Brain microvascular endothelial cell (primary cell): Measurements from ENCODE around the gene COLEC11.

Source experiments
- DNase-seq: peaks from one replicate; pipeline ENCODE4 v3.0.0-alpha.2; 2020
- H3K27ac ChIP-seq: fragments of 250-450 bp; sonication (Bioruptor Pico); 2 replicates; pipeline ENCODE4 v1.5.1; 2020; ENCODE audit warnings: mild to moderate bottlenecking, moderate library complexity
- H3K27me3 ChIP-seq: fragments of 250-450 bp; sonication (Bioruptor Pico); replicated peaks from 2 replicates; pipeline ENCODE4 v1.5.1; 2020; ENCODE audit warnings: mild to moderate bottlenecking
- H3K36me3 ChIP-seq: fragments of 250-450 bp; sonication (Bioruptor Pico); replicated peaks from 2 replicates; pipeline ENCODE4 v1.5.1; 2020; ENCODE audit warnings: mild to moderate bottlenecking
- H3K4me3 ChIP-seq: 2 replicates; pipeline ENCODE4 v1.5.1; 2011; ENCODE audit warnings: low read depth, mild to moderate bottlenecking, control low read depth, low read length, moderate library complexity
- in situ Hi-C: cut with HindIII; loops from 2 replicates; pipeline ENCODE4 v1.10.0; 2017; ENCODE audit warnings: low sequenced_read_pairs, low pct_ligation_motif_present
- TF ChIP-seq, protein P1 (sequence below): IDR thresholded peaks from 2 replicates; pipeline ENCODE4 v1.5.1; 2011; ENCODE audit warnings: low read depth, mild to moderate bottlenecking, moderate library complexity, low read length, control low read depth, inconsistent platforms; ENCODE audit errors: missing control alignments

The COLEC11 gene

DNA sequence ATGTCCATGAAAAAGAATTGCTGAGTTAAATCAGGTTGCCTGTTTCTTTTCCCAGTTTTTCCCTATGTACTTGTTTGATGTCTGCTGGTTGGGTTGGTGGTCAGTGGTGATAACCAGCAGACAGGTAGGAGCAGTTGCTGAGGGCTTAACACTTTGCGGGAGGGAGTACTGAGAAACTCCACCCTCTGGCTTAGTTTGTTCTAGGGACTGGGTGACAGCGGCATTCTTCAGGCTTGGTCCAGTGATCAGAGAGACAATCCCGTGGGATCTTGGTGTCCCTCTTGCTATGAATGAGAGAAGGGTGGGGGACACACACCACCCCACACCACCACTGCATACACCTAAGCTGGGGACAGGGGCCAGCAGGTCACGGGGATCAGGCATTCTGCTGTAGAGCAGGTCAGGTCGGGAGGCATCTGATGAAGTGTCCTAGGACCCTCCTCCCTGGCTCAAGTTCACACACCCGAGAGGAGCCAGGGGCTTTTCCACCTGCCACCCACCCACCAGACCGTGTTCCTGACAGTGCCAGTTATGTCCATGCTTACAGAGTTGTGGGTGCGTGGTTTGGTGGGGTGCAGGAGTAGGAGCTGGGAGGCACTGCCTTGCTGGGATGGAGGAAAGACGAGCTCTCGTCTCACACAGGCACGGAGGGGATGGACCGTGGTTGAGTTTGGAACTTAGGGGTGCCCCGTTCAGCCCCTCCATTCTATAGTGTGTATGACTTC lies 41.8 kb downstream of the COLEC11 start:
- no peak overlapping the region for H3K4me3 ChIP-seq

DNA sequence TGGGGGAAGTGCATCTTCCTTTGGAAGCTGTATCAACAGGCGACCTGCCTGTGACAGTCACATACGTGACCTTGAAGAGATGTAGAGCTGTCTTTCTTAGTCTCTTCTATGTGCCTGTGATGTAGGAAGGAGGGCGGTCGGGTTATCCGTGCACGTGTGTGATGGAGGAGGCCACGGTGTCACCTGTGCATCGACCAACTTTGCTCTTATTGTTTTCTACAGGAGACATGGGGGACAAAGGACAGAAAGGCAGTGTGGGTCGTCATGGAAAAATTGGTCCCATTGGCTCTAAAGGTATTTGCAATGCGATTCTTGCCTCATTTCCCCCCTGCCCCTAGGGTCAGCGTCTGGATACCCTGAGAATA lies 42.4 kb downstream of the COLEC11 start:
- H3K4me3 ChIP-seq = no peak overlapping the region
- in situ Hi-C loops = no loop called here
- no peaks in the 10 kb centered on the region for H3K27me3 ChIP-seq
- H3K36me3 ChIP-seq = no peaks in the 10 kb centered on the region
- H3K27ac ChIP-seq = no peak overlapping the region
- no peak for DNase-seq
- TF ChIP-seq, protein P1, sequence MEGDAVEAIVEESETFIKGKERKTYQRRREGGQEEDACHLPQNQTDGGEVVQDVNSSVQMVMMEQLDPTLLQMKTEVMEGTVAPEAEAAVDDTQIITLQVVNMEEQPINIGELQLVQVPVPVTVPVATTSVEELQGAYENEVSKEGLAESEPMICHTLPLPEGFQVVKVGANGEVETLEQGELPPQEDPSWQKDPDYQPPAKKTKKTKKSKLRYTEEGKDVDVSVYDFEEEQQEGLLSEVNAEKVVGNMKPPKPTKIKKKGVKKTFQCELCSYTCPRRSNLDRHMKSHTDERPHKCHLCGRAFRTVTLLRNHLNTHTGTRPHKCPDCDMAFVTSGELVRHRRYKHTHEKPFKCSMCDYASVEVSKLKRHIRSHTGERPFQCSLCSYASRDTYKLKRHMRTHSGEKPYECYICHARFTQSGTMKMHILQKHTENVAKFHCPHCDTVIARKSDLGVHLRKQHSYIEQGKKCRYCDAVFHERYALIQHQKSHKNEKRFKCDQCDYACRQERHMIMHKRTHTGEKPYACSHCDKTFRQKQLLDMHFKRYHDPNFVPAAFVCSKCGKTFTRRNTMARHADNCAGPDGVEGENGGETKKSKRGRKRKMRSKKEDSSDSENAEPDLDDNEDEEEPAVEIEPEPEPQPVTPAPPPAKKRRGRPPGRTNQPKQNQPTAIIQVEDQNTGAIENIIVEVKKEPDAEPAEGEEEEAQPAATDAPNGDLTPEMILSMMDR = no peak

More for the DNA sequence above, 41.8 kb downstream of the COLEC11 start:
- H3K27ac ChIP-seq = no peak overlapping the region
- in situ Hi-C loops = no loop called here
- no peaks in the 10 kb centered on the region for H3K27me3 ChIP-seq
- TF ChIP-seq, protein P1 = no peak
- DNase-seq = no peak
- H3K36me3 ChIP-seq = no peaks in the 10 kb centered on the region

DNA sequence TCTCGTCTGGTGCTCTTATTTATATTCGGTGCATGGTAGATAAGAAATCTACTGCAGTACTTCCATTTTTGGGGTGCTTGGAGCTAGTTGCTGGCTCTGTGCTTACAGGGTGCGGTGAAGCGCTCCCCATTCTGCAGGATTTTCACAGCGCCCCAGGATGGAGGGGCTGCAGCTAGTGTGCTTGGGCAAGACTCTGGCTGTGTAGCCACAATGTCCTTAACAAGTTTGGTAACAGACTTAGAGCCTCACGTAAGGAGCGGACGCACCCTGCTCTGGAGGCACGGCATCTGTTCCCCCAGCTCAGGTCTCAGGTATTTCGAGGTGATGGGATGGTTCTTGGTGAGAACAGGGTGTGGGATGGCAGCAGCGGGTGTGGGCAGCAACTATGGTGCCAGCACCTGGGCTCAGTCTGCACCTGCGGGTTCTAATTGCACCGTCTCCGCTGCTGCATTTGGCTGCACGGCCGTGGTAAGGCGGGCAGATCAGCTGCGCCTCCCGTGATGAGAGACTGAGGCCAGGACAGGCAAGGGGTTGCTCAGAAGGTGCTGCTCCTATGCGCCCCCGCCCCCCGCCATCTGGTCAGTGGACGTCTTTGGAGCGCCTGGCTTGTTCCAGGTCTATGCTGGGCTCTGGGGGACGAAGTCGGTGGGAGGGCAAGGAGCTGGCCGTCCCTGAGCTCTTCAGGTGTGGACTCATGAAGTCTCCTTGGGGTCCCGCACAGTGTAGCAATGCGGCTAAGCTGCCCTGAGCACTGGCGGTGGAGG lies 43.0 kb downstream of the COLEC11 start:
- in situ Hi-C loops = no loop called here
- H3K4me3 ChIP-seq = no peak overlapping the region
- no peak overlapping the region for H3K27ac ChIP-seq
- TF ChIP-seq, protein P1 = no peak
- no peak for DNase-seq
- H3K36me3 ChIP-seq = no peaks in the 10 kb centered on the region
- no peaks in the 10 kb centered on the region for H3K27me3 ChIP-seq

DNA sequence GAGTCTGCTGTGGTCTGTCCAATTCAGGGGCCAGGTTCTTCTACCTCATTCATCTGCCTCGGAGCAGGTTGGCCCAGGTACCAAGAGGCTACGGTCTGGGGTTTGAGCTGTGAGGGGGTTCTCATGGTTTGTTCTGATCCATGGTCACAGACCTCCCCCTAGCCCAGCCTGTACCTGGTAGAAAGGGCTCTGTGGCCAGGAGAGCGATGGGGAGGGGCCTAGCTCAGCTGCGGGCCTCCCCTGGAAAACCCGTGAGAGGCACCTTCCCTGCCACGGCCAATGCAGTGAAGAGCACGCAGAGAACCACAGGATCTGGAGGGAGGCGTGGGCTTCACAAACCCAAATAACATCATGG lies 43.5 kb downstream of the COLEC11 start:
- no peaks in the 10 kb centered on the region for H3K36me3 ChIP-seq
- TF ChIP-seq, protein P1 = no peak
- no peak overlapping the region for H3K4me3 ChIP-seq
- in situ Hi-C loops = no loop called here
- DNase-seq = no peak
- H3K27ac ChIP-seq = no peak overlapping the region
- H3K27me3 ChIP-seq = no peaks in the 10 kb centered on the region

DNA sequence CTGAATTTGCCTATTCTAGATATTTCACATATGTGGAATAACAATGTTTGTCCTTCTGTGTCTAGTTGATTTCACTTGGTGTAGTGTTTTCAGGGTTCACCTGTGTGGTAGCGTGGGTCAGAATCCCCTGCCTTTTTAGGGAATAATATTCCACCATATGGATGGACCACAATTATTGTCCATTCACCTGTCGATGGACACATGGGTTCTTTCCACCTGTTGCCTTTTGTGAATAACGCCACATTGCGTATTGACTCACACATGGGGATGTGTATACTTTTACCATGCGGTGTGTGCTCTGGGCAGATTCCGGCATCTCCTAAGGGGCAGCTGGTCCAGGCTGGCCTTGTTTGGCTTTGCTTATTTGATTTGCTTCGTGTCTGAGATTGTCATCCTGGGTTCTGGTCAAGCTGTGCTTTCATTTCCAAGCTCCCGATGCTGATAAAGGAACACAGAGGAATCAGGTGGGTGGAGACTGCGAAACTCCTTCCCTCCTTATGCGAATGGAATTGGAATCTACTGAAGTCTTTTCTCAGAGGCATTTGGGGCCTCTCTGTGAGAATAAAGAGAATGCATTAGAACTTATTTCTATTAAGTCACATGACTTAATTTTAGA lies 44.2 kb downstream of the COLEC11 start:
- H3K27ac ChIP-seq = no peak overlapping the region
- H3K27me3 ChIP-seq = no peaks in the 10 kb centered on the region
- no peaks in the 10 kb centered on the region for H3K36me3 ChIP-seq
- no peak for DNase-seq
- no peak overlapping the region for H3K4me3 ChIP-seq
- TF ChIP-seq, protein P1 = no peak
- in situ Hi-C loops = no loop called here
